Right lobe of liver (tissue), 6 donors: ENCODE results near the gene CDK1. TPM values are rescaled to one million over a fixed set of nuclear protein-coding genes. Genes with fewer than 3 reads are reported as not detected.
A peak's percentile ranks its signal among the peaks of the same experiment; 100 is the strongest.

Experiments used
- ATAC-seq, 4 donors: fragments of 200-7000 bp; cut with Tn5 transposase; one replicate each; pipeline ENCODE4 v1.9.1; 2020; ENCODE audit warnings: mild to moderate bottlenecking in 4 of 4, moderate library complexity in 4 of 4
- DNase-seq, 3 donors: peaks; one replicate each; pipeline ENCODE4 v3.0.0-alpha.2; 2020
- H3K27ac ChIP-seq, 3 donors: fragments of 200-600 bp; one replicate each; pipeline ENCODE4 v1.8.0; 2022
- H3K27me3 ChIP-seq, 2 donors: fragments of 200-600 bp; one replicate each; pipeline ENCODE4 v1.8.0; 2022
- H3K36me3 ChIP-seq, 4 donors: fragments of 200-600 bp; sonication (generic) in 1 of 4; one replicate each; pipeline versions ENCODE4 v1.5.1 to v1.8.0; 2017 to 2022; ENCODE audit warnings: control low read depth in 1 of 4
- H3K4me1 ChIP-seq, 4 donors: fragments of 200-600 bp; sonication (generic) in 1 of 4; one replicate each; pipeline versions ENCODE4 v1.5.1 to v1.8.0; 2017 to 2022; ENCODE audit warnings: control low read depth in 1 of 4
- H3K4me3 ChIP-seq, 3 donors: fragments of 200-600 bp; one replicate each; pipeline ENCODE4 v1.8.0; 2022
- H3K9me3 ChIP-seq, 4 donors: fragments of 200-600 bp; sonication (generic) in 1 of 4; one replicate each; pipeline versions ENCODE4 v1.5.1 to v1.8.0; 2017 to 2022; ENCODE audit warnings: control low read depth in 1 of 4
- POLR2A ChIP-seq: fragments of 450-650 bp; IDR thresholded peaks from one replicate; pipeline ENCODE4 v1.6.1; 2017; ENCODE audit warnings: antibody characterized with exemption, mild to moderate bottlenecking
- WGBS: methylation state at CpG from one replicate; pipeline ENCODE4 v1.1.6; 2018; ENCODE audit warnings: low coverage, low lambda C conversion rate; ENCODE audit not compliant: insufficient coverage; ENCODE audit errors: missing lambda C conversion rate; 5-methylcytosine and 5-hydroxymethylcytosine counted together
- intact Hi-C, 2 donors: fragments of 100-400 bp; cut with DNase I; formaldehyde crosslinking; loops; one replicate each; pipeline versions ENCODE4 v1.11.2 to v1.14.1; 2022
- total RNA-seq, 6 experiments: library from RNA; depleted of rRNA in 2 of 6; stranded (reverse); fragments of >200 nt in 2 of 6; fragmentation: NEBNext Ultra II Directional in 3 of 6; extraction: Animal tissue kit (Norgen Biotek cat#: 25700) in 3 of 6; gene quantifications; one replicate each; pipeline versions ENCODE4 v1.1.0 to v1.2.4, GENCODE V29; 2016 to 2023
- TF ChIP-seq, protein P1 (sequence below), 4 donors: fragments of 200-600 bp in 3 of 4; fragments of 450-650 bp in 1 of 4; IDR thresholded peaks; one replicate each; pipeline versions ENCODE4 v1.5.1 to v1.8.0; 2016 to 2022; ENCODE audit warnings: antibody characterized with exemption in 4 of 4, mild to moderate bottlenecking in 2 of 4
- donor health status: DM: no; HTN: yes; CAD: no.
- donor health status: DM: no; HTN: no; CAD: no.
- donor health status: DM: no; HTN: no; CAD: no.
- donor health status: DM: no; HTN: yes; CAD: no.
- donor health status: DM: no; HTN: yes; CAD: no.

CDK1 gene
- total RNA-seq, 6 experiments from 2014 or later: 1.2 to 3.6 (median 3.0) TPM; not detected in 1

DNA sequence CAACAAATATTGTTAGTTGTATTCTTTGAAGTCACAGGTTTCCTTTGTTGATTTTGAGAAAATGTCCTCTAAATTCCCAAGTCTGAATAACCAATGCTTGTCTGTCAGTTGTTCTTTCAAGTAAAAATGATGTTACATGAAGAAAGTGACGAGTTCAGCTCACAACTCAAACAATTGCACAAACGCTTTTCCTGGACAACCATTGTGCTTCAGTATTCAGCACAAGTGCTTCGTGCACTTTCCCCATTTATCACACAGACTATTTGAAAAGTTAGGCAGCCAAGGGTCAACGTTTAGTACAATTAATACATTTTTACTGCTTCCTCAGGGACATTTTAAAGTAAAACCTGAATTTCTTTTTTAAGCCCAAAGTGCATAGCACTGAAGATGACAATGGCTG lies 44.5 kb downstream of the CDK1 start:
- WGBS: 25% methylated on average over 4 of the region's 4 CpGs
- no peak overlapping the region for H3K27ac ChIP-seq
- TF ChIP-seq, protein P1, sequence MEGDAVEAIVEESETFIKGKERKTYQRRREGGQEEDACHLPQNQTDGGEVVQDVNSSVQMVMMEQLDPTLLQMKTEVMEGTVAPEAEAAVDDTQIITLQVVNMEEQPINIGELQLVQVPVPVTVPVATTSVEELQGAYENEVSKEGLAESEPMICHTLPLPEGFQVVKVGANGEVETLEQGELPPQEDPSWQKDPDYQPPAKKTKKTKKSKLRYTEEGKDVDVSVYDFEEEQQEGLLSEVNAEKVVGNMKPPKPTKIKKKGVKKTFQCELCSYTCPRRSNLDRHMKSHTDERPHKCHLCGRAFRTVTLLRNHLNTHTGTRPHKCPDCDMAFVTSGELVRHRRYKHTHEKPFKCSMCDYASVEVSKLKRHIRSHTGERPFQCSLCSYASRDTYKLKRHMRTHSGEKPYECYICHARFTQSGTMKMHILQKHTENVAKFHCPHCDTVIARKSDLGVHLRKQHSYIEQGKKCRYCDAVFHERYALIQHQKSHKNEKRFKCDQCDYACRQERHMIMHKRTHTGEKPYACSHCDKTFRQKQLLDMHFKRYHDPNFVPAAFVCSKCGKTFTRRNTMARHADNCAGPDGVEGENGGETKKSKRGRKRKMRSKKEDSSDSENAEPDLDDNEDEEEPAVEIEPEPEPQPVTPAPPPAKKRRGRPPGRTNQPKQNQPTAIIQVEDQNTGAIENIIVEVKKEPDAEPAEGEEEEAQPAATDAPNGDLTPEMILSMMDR (IDR thresholded peaks at IDR 0.05): no peak
- TF ChIP-seq POLR2A: no peak
- H3K9me3 ChIP-seq: no peaks in the 10 kb centered on the region
- no peaks in the 10 kb centered on the region for H3K4me1 ChIP-seq
- H3K36me3 ChIP-seq: no peaks in the 10 kb centered on the region
- intact Hi-C loops: no loop called here
- ATAC-seq (peak in 1 of 4 donors; percentile 29), DNase-seq (no peak)
- H3K27me3 ChIP-seq: no peaks in the 10 kb centered on the region
- no peak overlapping the region for H3K4me3 ChIP-seq

DNA sequence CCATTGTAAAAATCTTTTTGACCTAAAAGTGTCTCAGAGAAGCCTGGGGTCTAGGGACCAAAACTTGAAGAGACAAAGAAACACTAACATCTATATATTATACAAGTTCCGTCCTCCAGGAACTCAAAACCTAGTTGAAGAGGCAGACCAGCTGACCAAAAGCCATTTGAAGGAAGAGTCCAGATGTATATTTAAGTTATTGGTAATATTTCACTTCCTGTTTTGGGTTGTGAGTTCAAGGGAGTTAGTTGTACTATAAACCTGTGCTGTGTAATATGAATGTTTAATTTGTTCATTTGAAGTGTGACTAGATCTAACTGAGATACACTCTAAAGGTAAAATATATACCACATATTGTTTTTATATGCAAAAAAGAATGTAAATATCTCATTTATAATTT lies 45.0 kb downstream of the CDK1 start:
- Histone ChIP-seq H3K36me3 (no peaks in the 10 kb centered on the region), H3K4me1 (no peaks in the 10 kb centered on the region), H3K27me3 (no peaks in the 10 kb centered on the region), H3K9me3 (no peaks in the 10 kb centered on the region), H3K27ac (no peak overlapping the region), H3K4me3 (no peak overlapping the region)
- 80% methylated on average over 1 of the region's 1 CpG for WGBS
- ATAC-seq: no peak
- no peak for TF ChIP-seq POLR2A
- TF ChIP-seq, protein P1 (IDR thresholded peaks at IDR 0.05): no peak
- DNase-seq: no peak
- intact Hi-C loops: no loop called here

DNA sequence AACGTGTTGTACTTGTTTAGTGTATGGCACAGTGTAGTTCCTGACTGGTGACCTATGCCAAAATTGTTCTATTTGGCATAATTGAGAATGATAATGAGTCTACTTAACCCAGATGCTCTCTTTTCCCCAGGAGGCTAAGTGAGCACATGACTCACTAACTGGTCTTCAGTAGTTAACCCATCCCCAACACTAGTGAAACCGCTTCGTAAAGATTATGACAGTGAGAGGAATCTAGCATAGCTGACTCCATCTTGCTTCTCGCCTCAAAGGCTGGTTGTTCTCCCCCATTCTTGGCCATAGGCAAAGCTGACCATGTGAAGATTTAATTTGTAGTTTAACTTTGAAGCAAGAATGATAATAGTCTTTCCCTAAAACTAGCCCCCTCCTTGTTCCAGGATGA lies 47.2 kb downstream of the CDK1 start:
- ATAC-seq: no peak
- H3K36me3 ChIP-seq: no peaks in the 10 kb centered on the region
- no peak overlapping the region for H3K4me3 ChIP-seq

DNA sequence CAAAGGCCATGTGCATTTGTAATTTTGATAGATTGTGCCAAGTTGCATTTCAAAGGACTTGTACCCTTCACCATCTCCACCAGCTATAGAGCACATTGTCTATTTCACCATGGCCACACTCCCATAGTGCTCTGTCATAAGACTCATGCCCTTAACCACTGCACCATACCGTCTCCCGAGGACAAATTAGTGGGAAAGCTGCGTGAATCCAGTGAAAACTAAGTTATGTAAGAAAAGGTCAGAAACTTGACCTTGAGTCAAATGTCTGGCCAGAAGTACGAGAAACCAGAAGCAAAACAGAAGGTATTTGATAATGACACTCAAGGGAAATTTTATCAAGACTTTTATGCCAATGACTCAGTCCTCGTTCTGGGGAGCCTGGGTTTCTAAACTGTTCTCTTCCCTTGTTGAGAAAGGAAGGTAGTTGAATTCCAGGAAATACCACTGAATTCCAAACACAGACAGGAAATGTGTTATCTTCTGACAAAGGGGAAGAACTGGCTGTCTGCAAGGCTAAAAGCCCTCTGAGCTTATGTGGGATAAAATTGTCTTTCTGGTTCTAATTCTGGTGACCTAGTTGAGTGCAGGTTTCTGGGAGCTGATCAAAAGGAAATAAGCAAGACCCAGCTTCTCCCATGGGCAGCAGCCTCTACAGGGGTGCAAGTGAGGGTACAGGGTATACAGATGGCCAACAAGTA lies 49.7 kb downstream of the CDK1 start:
- Histone ChIP-seq H3K9me3 (no peaks in the 10 kb centered on the region), H3K27me3 (no peaks in the 10 kb centered on the region), H3K27ac (peak overlapping the region in 1 of 3 donors; percentile 12), H3K4me3 (no peak overlapping the region), H3K4me1 (no peaks in the 10 kb centered on the region), H3K36me3 (no peaks in the 10 kb centered on the region)
- WGBS: 16% methylated on average over 5 of the region's 5 CpGs
- intact Hi-C loops: no loop called here
- TF ChIP-seq, protein P1 (IDR thresholded peaks at IDR 0.05): no peak
- TF ChIP-seq POLR2A: no peak
- DNase-seq: no peak
- ATAC-seq: peak; percentile 65 to 88 (median 80)

More for the DNA sequence above, 47.2 kb downstream of the CDK1 start:
- intact Hi-C loops: no loop called here
- no peaks in the 10 kb centered on the region for H3K9me3 ChIP-seq
- TF ChIP-seq, protein P1 (IDR thresholded peaks at IDR 0.05): no peak
- TF ChIP-seq POLR2A: no peak
- DNase-seq: no peak
- WGBS: 60% methylated on average over 2 of the region's 4 CpGs
- no peaks in the 10 kb centered on the region for H3K27me3 ChIP-seq
- H3K4me1 ChIP-seq: no peaks in the 10 kb centered on the region
- no peak overlapping the region for H3K27ac ChIP-seq
